KMS-11 (cell line): ENCODE measurements around the gene SMC4.

ENCODE experiments used
- H2AFZ ChIP-seq: fragments of 200-600 bp; sonication (generic); 2 replicates; pipeline ENCODE4 v1.6.1; 2016; ENCODE audit warnings: antibody characterized with exemption, mixed run types, low read depth
- H3K27ac ChIP-seq: fragments of 200-600 bp; sonication (generic); 2 replicates; pipeline ENCODE4 v1.6.1; 2016; ENCODE audit warnings: mild to moderate bottlenecking, mixed run types
- H3K27me3 ChIP-seq: fragments of 200-600 bp; sonication (generic); 2 replicates; pipeline ENCODE4 v1.6.1; 2017; ENCODE audit warnings: mild to moderate bottlenecking, low read depth, mixed run types, moderate library complexity; ENCODE audit not compliant: insufficient read depth
- H3K36me3 ChIP-seq: fragments of 200-600 bp; sonication (generic); 2 replicates; pipeline ENCODE4 v1.6.1; 2017; ENCODE audit warnings: mild to moderate bottlenecking, mixed run types; ENCODE audit not compliant: insufficient read depth
- H3K4me1 ChIP-seq: fragments of 200-600 bp; sonication (generic); 2 replicates; pipeline ENCODE4 v1.6.1; 2016; ENCODE audit warnings: mild to moderate bottlenecking, low read depth, mixed run types; ENCODE audit not compliant: poor library complexity, severe bottlenecking
- H3K4me2 ChIP-seq: fragments of 200-600 bp; sonication (generic); 2 replicates; pipeline ENCODE4 v1.7.0; 2016; ENCODE audit warnings: mild to moderate bottlenecking, mixed run types
- H3K4me3 ChIP-seq: fragments of 200-600 bp; sonication (generic); IDR thresholded peaks from 2 replicates; pipeline ENCODE4 v1.6.1; 2017; ENCODE audit warnings: low read depth, low read length, mixed read lengths; ENCODE audit not compliant: insufficient read depth
- H3K79me2 ChIP-seq: fragments of 200-600 bp; sonication (generic); 2 replicates; pipeline ENCODE4 v1.6.1; 2016; ENCODE audit warnings: low read depth, mixed run types; ENCODE audit not compliant: insufficient read depth
- H3K9ac ChIP-seq: fragments of 200-600 bp; sonication (generic); 2 replicates; pipeline ENCODE4 v1.6.1; 2016; ENCODE audit warnings: mild to moderate bottlenecking, mixed run types
- H4K20me1 ChIP-seq: fragments of 200-600 bp; sonication (generic); 2 replicates; pipeline ENCODE4 v1.6.1; 2016; ENCODE audit warnings: mild to moderate bottlenecking, mixed run types; ENCODE audit not compliant: insufficient read depth
- CTCF ChIP-seq: fragments of 200-600 bp; sonication (generic); conservative IDR thresholded peaks from 2 replicates; pipeline ENCODE4 v1.6.1; 2017; ENCODE audit warnings: low read depth, mild to moderate bottlenecking, antibody characterized with exemption, low read length, moderate library complexity, mixed read lengths

SMC4 gene

DNA sequence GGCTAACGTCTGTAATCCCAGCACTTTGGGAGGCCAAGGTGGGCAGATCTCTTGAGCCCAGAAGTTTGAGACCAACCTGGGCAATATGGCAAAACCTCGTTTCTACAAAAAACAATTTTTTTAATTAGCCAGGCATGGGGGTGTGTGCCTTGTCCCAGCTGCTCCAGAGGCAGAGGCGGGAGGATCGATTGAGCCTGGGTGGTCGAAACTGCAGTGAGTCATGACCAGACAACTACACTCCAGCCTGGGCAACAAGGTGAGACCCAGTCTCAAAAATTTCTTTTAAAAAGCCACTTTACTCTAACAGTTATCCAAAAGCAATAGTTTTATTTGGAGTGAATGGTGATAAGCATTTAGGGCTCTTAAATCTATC, 37.6 kb downstream of the SMC4 start:
- Histone ChIP-seq H3K4me2 (no peak overlapping the region), H3K27ac (no peak overlapping the region), H3K27me3 (no peaks in the 10 kb centered on the region), H3K4me1 (peaks cover 28% of the 10 kb centered on the region), H3K79me2 (peaks cover 79% of the 10 kb centered on the region), H4K20me1 (no peaks in the 10 kb centered on the region), H3K4me3 (no peak overlapping the region), H3K9ac (no peak overlapping the region), H3K36me3 (peaks cover 27% of the 10 kb centered on the region; the same call in 1 of the 2 replicates), H2AFZ (no peak overlapping the region)
- no peak for TF ChIP-seq CTCF

GRCh38 chr3:160440687-160441086, 41.2 kb downstream of the SMC4 start:
- no peak overlapping the region for H3K27ac ChIP-seq
- H3K36me3 ChIP-seq = no peaks in the 10 kb centered on the region
- no peak for TF ChIP-seq CTCF

DNA sequence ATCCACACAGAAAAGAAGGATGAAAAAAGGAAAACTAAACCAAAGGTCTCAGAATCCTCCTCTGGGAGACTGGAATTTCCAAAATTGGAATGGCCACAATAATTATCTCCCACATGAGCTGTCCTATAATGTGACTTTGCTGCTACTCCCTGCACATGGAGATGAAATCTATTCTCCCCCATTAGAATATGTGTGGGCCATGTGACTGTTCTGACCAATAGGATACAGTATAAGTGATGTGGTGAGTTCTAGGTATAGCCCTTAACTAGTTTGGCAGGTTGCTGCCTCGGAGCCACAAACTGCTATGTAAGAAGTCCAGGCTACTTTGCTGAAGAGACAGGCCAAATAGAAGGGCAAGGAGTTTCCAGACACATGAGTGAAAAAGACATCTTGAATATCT, 45.0 kb downstream of the SMC4 start:
- Histone ChIP-seq H3K79me2 (peaks cover 95% of the 10 kb centered on the region), H3K4me2 (no peak overlapping the region), H3K27me3 (no peaks in the 10 kb centered on the region), H2AFZ (no peak overlapping the region), H3K36me3 (0 out of 2 replicates have a peak, but pooled peaks cover 2% of the 10 kb centered on the region), H3K9ac (no peak overlapping the region), H4K20me1 (no peaks in the 10 kb centered on the region), H3K4me3 (no peak overlapping the region), H3K27ac (no peak overlapping the region), H3K4me1 (peaks cover 65% of the 10 kb centered on the region)
- no peak for TF ChIP-seq CTCF

More at GRCh38 chr3:160440687-160441086, 41.2 kb downstream of the SMC4 start:
- no peak overlapping the region for H3K9ac ChIP-seq
- no peak overlapping the region for H3K4me3 ChIP-seq
- H3K4me1 ChIP-seq = peaks cover 43% of the 10 kb centered on the region
- H3K4me2 ChIP-seq = no peak overlapping the region
- peaks cover 84% of the 10 kb centered on the region for H3K79me2 ChIP-seq
- H4K20me1 ChIP-seq = no peaks in the 10 kb centered on the region
- H3K27me3 ChIP-seq = no peaks in the 10 kb centered on the region
- no peak overlapping the region for H2AFZ ChIP-seq

- Histone ChIP-seq H3K9ac (no peak overlapping the region), H3K79me2 (peaks cover 82% of the 10 kb centered on the region), H2AFZ (no peak overlapping the region), H4K20me1 (no peaks in the 10 kb centered on the region), H3K27ac (no peak overlapping the region), H3K27me3 (no peaks in the 10 kb centered on the region), H3K36me3 (0 out of 2 replicates have a peak, but pooled peaks cover 2% of the 10 kb centered on the region), H3K4me1 (peaks cover 58% of the 10 kb centered on the region), H3K4me2 (no peak overlapping the region), H3K4me3 (no peak overlapping the region)
- TF ChIP-seq CTCF = no peak
Measured at GRCh38 chr3:160445854-160446253, 46.4 kb downstream of the SMC4 start.
